WTC11 (cell line): ENCODE data around the gene ZNF142. TPM values are rescaled to one million over a fixed set of nuclear protein-coding genes. Genes with fewer than 3 reads are reported as not detected.

ENCODE experiments used
- ATAC-seq: fragments of 200-7000 bp; cut with Tn5 transposase; 2 replicates; pipeline ENCODE4 v1.10.0; 2021; ENCODE audit warnings: mild to moderate bottlenecking, moderate library complexity
- CTCF ChIA-PET: fragments of 300-600 bp; sonication (Branson Sonifier 250); formaldehyde crosslinking; loops from one replicate; lab custom pipeline; 2021; ENCODE audit warnings: antibody characterized with exemption; lab: Charles Lee
- POLR2A ChIA-PET: fragments of 350-600 bp; sonication (Branson Sonifier 250); formaldehyde crosslinking; loops from one replicate; lab custom pipeline; 2021; ENCODE audit warnings: antibody characterized with exemption; lab: Charles Lee
- DNase-seq: peaks from one replicate; pipeline ENCODE4 v3.0.0; 2021; ENCODE audit warnings: low spot score
- H3K27ac Mint-ChIP-seq: 2 replicates; pipeline ENCODE4 v1.8.0; 2021; ENCODE audit warnings: mixed read lengths
- H3K27me3 Mint-ChIP-seq: 2 replicates; pipeline ENCODE4 v1.8.0; 2021; ENCODE audit warnings: low read depth, mild to moderate bottlenecking, moderate library complexity, mixed read lengths
- H3K36me3 Mint-ChIP-seq: 2 replicates; pipeline ENCODE4 v1.8.0; 2021; ENCODE audit warnings: mixed read lengths
- H3K4me1 Mint-ChIP-seq: 2 replicates; pipeline ENCODE4 v1.8.0; 2022; ENCODE audit warnings: mixed read lengths
- H3K4me3 Mint-ChIP-seq: 2 replicates; pipeline ENCODE4 v1.8.0; 2021; ENCODE audit warnings: mild to moderate bottlenecking, moderate library complexity, mixed read lengths
- H3K9me3 Mint-ChIP-seq: 2 replicates; pipeline ENCODE4 v1.8.0; 2021; ENCODE audit warnings: mixed read lengths
- ETV6 ChIP-seq: sonication (generic); formaldehyde crosslinking; IDR thresholded peaks from 2 replicates; pipeline ENCODE4 v1.8.1; 2022; ENCODE audit warnings: mild to moderate bottlenecking, missing genetic modification reagents
- GRHL2 ChIP-seq: fragments of 250-450 bp; sonication (Bioruptor Pico); IDR thresholded peaks from 2 replicates; pipeline ENCODE4 v1.8.0; 2022; ENCODE audit warnings: mild to moderate bottlenecking, moderate library complexity; ENCODE audit not compliant: insufficient replicate concordance, severe bottlenecking
- MAX ChIP-seq: sonication (generic); formaldehyde crosslinking; IDR thresholded peaks from 2 replicates; pipeline ENCODE4 v1.8.0; 2022; ENCODE audit warnings: mild to moderate bottlenecking, missing genetic modification reagents
- NFYB ChIP-seq: sonication (generic); formaldehyde crosslinking; conservative IDR thresholded peaks from 2 replicates; pipeline ENCODE4 v1.8.0; 2022; ENCODE audit warnings: low read depth, missing genetic modification reagents
- NR1H2 ChIP-seq: sonication (generic); formaldehyde crosslinking; IDR thresholded peaks from 2 replicates; pipeline ENCODE4 v1.9.0; 2021; ENCODE audit warnings: mild to moderate bottlenecking, moderate library complexity, missing genetic modification reagents
- NR3C1 ChIP-seq: sonication (generic); formaldehyde crosslinking; conservative IDR thresholded peaks from 2 replicates; pipeline ENCODE4 v1.8.1; 2023; ENCODE audit warnings: low read depth, mild to moderate bottlenecking, missing genetic modification reagents
- OVOL2 ChIP-seq: fragments of 250-450 bp; sonication (Bioruptor Pico); IDR thresholded peaks from 2 replicates; pipeline ENCODE4 v1.9.0; 2021; ENCODE audit warnings: mild to moderate bottlenecking, borderline replicate concordance
- PRDM15 ChIP-seq: sonication (generic); formaldehyde crosslinking; IDR thresholded peaks from 2 replicates; pipeline ENCODE4 v1.8.0; 2022; ENCODE audit warnings: missing genetic modification reagents
- PRRX2 ChIP-seq: fragments of 250-450 bp; sonication (Bioruptor Pico); IDR thresholded peaks from 2 replicates; pipeline ENCODE4 v1.8.0; 2021; ENCODE audit warnings: mild to moderate bottlenecking
- SP1 ChIP-seq: sonication (generic); formaldehyde crosslinking; conservative IDR thresholded peaks from 2 replicates; pipeline ENCODE4 v1.8.1; 2022; ENCODE audit warnings: missing genetic modification reagents
- STAT6 ChIP-seq: sonication (generic); formaldehyde crosslinking; conservative IDR thresholded peaks from 2 replicates; pipeline ENCODE4 v1.8.1; 2023; ENCODE audit warnings: mild to moderate bottlenecking, low read depth, missing genetic modification reagents, moderate library complexity
- TEAD4 ChIP-seq: sonication (generic); formaldehyde crosslinking; IDR thresholded peaks from 2 replicates; pipeline ENCODE4 v1.8.0; 2022; ENCODE audit warnings: mild to moderate bottlenecking, missing genetic modification reagents
- ZBTB43 ChIP-seq: sonication (generic); formaldehyde crosslinking; IDR thresholded peaks from 2 replicates; pipeline ENCODE4 v1.8.1; 2023; ENCODE audit warnings: mild to moderate bottlenecking, missing genetic modification reagents
- ZNF138 ChIP-seq: sonication (generic); formaldehyde crosslinking; conservative IDR thresholded peaks from 2 replicates; pipeline ENCODE4 v1.8.1; 2022; ENCODE audit warnings: mild to moderate bottlenecking, moderate library complexity, missing genetic modification reagents
- total RNA-seq: library from RNA; stranded (reverse); gene quantifications from 3 replicates; pipeline ENCODE4 v1.2.3, GENCODE V29; 2021

The ZNF142 gene
- total RNA-seq, 1 experiment from 2014 or later = 33.5 TPM

- TF ChIP-seq STAT6 (CRISPR knock-in tag) (no peak), OVOL2 (no peak)
Measured at GRCh38 chr2:218642786-218643185, 16.6 kb downstream of the ZNF142 start (continued).

- POLR2A ChIA-PET = interaction anchor here (0.5 kb wide), 1 partner anchor 121 kb away, joined by 3 read pairs; no protein-coding TSS in a partner anchor
Measured at GRCh38 chr2:218642121-218642656, 17.2 kb downstream of the ZNF142 start.

GRCh38 chr2:218638372-218638771, 21.1 kb downstream of the ZNF142 start:
- no peak for ATAC-seq
- CTCF ChIA-PET = no interaction called here
- H3K27me3 Mint-ChIP-seq = no peaks in the 10 kb centered on the region
- no peaks in the 10 kb centered on the region for H3K9me3 Mint-ChIP-seq
- no peak overlapping the region for H3K27ac Mint-ChIP-seq
- H3K4me1 Mint-ChIP-seq = no peaks in the 10 kb centered on the region
- POLR2A ChIA-PET = no interaction called here
- no peak for DNase-seq
- peaks cover 53% of the 10 kb centered on the region for H3K36me3 Mint-ChIP-seq
- H3K4me3 Mint-ChIP-seq = no peak overlapping the region
- TF ChIP-seq PRDM15 (CRISPR knock-in tag) (no peak), SP1 (CRISPR knock-in tag) (no peak), ETV6 (no peak), GRHL2 (CRISPR knock-in tag) (no peak), MAX (no peak), NR3C1 (CRISPR knock-in tag) (no peak)

More at GRCh38 chr2:218642121-218642656, 17.2 kb downstream of the ZNF142 start:
- Mint-ChIP-seq H3K27me3 (no peaks in the 10 kb centered on the region), H3K36me3 (peaks cover 54% of the 10 kb centered on the region), H3K4me3 (no peak overlapping the region), H3K27ac (no peak overlapping the region), H3K4me1 (no peaks in the 10 kb centered on the region), H3K9me3 (no peaks in the 10 kb centered on the region)
- DNase-seq (no peak), ATAC-seq (no peak)
- CTCF ChIA-PET = no interaction called here
- TF ChIP-seq OVOL2 = no peak
- no peak for TF ChIP-seq ZBTB43 (CRISPR knock-in tag)
- TF ChIP-seq NR1H2 (CRISPR knock-in tag) = no peak
- no peak for TF ChIP-seq PRDM15 (CRISPR knock-in tag)
- no peak for TF ChIP-seq TEAD4 (CRISPR knock-in tag)
- no peak for TF ChIP-seq PRRX2
- TF ChIP-seq ZNF138 (CRISPR knock-in tag) = no peak
- TF ChIP-seq NFYB (CRISPR knock-in tag) = no peak
